SK-N-SH (cell line): ENCODE results near the gene OR4E1. TPM values are rescaled to one million over a fixed set of nuclear protein-coding genes. Genes with fewer than 3 reads are reported as not detected.

Experiments used
- CTCF ChIA-PET: fragments of 300-600, 350-600 bp; formaldehyde crosslinking; extraction: SDS; loops from one replicate; lab custom pipeline; 2021; lab: Yijun Ruan, JAX
- POLR2A ChIA-PET: fragments of 350-600 bp; sonication (Branson Sonifier 250); formaldehyde crosslinking; extraction: SDS; loops from one replicate; lab custom pipeline; 2020; ENCODE audit warnings: antibody characterized with exemption, inconsistent platforms; lab: Yijun Ruan, JAX
- DNase-seq: peaks from one replicate; pipeline ENCODE4 v3.0.0; 2012
- H2AFZ ChIP-seq: fragments of 200-600 bp; sonication (generic); 2 replicates; pipeline ENCODE4 v1.8.1; 2016; ENCODE audit warnings: antibody characterized with exemption, mild to moderate bottlenecking, low read depth
- H3F3A ChIP-seq: fragments of 200-600 bp; sonication (generic); replicated peaks from 2 replicates; pipeline ENCODE3; 2016; ENCODE audit warnings: antibody characterized with exemption, mild to moderate bottlenecking; ENCODE audit not compliant: insufficient read depth
- H3K27ac ChIP-seq, 2 experiments: fragments of 200-500 bp in 1 of 2; fragments of 200-600 bp in 1 of 2; sonication (Bioruptor generic) in 1 of 2; sonication (generic), shearing (Covaris generic) in 1 of 2; 2 replicates each; pipeline versions ENCODE4 v1.5.1 to v1.6.1; 2014 to 2016; ENCODE audit warnings: low read depth in 2 of 2, inconsistent platforms in 1 of 2, low read length in 1 of 2, mild to moderate bottlenecking in 1 of 2, mixed read lengths in 1 of 2
- H3K27me3 ChIP-seq: fragments of 200-600 bp; sonication (generic), shearing (Covaris generic); 2 replicates; pipeline ENCODE4 v1.6.1; 2016; ENCODE audit warnings: mixed run types; ENCODE audit not compliant: insufficient read depth
- H3K36me3 ChIP-seq, 2 experiments: fragments of 200-500 bp in 1 of 2; fragments of 200-600 bp in 1 of 2; sonication (Bioruptor generic) in 1 of 2; sonication (generic) in 1 of 2; replicated peaks in 1 of 2; 2 replicates each; pipeline versions ENCODE3 to v1.5.1; 2014 to 2016; ENCODE audit warnings: low read length in 1 of 2, mild to moderate bottlenecking in 1 of 2; ENCODE audit not compliant: insufficient read depth in 2 of 2, control insufficient read depth in 1 of 2
- H3K4me1 ChIP-seq, 2 experiments: fragments of 200-500 bp in 1 of 2; fragments of 200-600 bp in 1 of 2; sonication (Bioruptor generic) in 1 of 2; sonication (generic), shearing (Covaris generic) in 1 of 2; 2 replicates each; pipeline versions ENCODE4 v1.5.1 to v1.6.1; 2014 to 2016; ENCODE audit warnings: low read depth in 1 of 2, low read length in 1 of 2, mixed run types in 1 of 2; ENCODE audit not compliant: insufficient read depth in 2 of 2, control insufficient read depth in 1 of 2
- H3K4me2 ChIP-seq: fragments of 200-600 bp; sonication (generic), shearing (Covaris generic); 2 replicates; pipeline ENCODE4 v1.6.1; 2017; ENCODE audit warnings: mixed run types
- H3K4me3 ChIP-seq, 2 experiments: fragments of 200-500 bp in 1 of 2; fragments of 200-600 bp in 1 of 2; sonication (Bioruptor generic) in 1 of 2; sonication (generic), shearing (Covaris generic) in 1 of 2; 2 replicates each; pipeline versions ENCODE4 v1.5.1 to v1.8.1; 2014 to 2016; ENCODE audit warnings: low read depth in 2 of 2, inconsistent platforms in 1 of 2, low read length in 1 of 2, mild to moderate bottlenecking in 1 of 2, mixed read lengths in 1 of 2, moderate library complexity in 1 of 2
- H3K79me2 ChIP-seq: fragments of 200-600 bp; sonication (generic); 2 replicates; pipeline ENCODE4 v1.8.1; 2017; ENCODE audit warnings: mild to moderate bottlenecking; ENCODE audit not compliant: insufficient read depth
- H3K9ac ChIP-seq: fragments of 200-600 bp; sonication (generic); 2 replicates; pipeline ENCODE4 v1.6.1; 2017; ENCODE audit warnings: mixed run types
- H3K9me2 ChIP-seq: fragments of 200-600 bp; sonication (generic); 2 replicates; pipeline ENCODE4 v1.6.1; 2017; ENCODE audit warnings: mixed run types
- H3K9me3 ChIP-seq: fragments of 200-600 bp; sonication (generic); 2 replicates; pipeline ENCODE4 v1.6.1; 2017; ENCODE audit warnings: mixed run types, mild to moderate bottlenecking, moderate library complexity
- H4K20me1 ChIP-seq: fragments of 200-600 bp; sonication (generic); 2 replicates; pipeline ENCODE4 v1.6.1; 2017; ENCODE audit warnings: mild to moderate bottlenecking, mixed run types; ENCODE audit not compliant: insufficient read depth
- CHD2 ChIP-seq: fragments of 150-350 bp; IDR thresholded peaks from 2 replicates; pipeline ENCODE4 v1.6.1; 2018; ENCODE audit warnings: low read length; ENCODE audit not compliant: partially characterized antibody
- EP300 ChIP-seq, 2 experiments: IDR thresholded peaks; 2 replicates each; pipeline versions ENCODE4 v1.4.0 to v1.6.1; 2012; ENCODE audit warnings: borderline replicate concordance in 1 of 2, low read depth in 1 of 2, low read length in 1 of 2
- EZH2phosphoT487 ChIP-seq: fragments of 200-600 bp; sonication (generic); IDR thresholded peaks from 2 replicates; pipeline ENCODE4 v1.6.1; 2017; ENCODE audit warnings: low read depth, mixed run types, mild to moderate bottlenecking, antibody characterized with exemption, moderate library complexity, borderline replicate concordance
- FOSL2 ChIP-seq: IDR thresholded peaks from 2 replicates; pipeline ENCODE4 v1.4.0; 2012; ENCODE audit warnings: low read depth, mild to moderate bottlenecking, moderate library complexity, borderline replicate concordance
- FOXJ3 ChIP-seq: sonication (generic); formaldehyde crosslinking; IDR thresholded peaks from 2 replicates; pipeline ENCODE4 v1.5.1; 2020; ENCODE audit warnings: mild to moderate bottlenecking, missing genetic modification reagents
- GABPA ChIP-seq: IDR thresholded peaks from 2 replicates; pipeline ENCODE4 v1.4.0; 2012; ENCODE audit warnings: low read depth, mild to moderate bottlenecking
- JUND ChIP-seq: IDR thresholded peaks from 2 replicates; pipeline ENCODE4 v1.4.0; 2012
- MEF2A ChIP-seq: IDR thresholded peaks from 2 replicates; pipeline ENCODE4 v1.4.0; 2012; ENCODE audit warnings: low read depth, borderline replicate concordance
- POLR2AphosphoS5 ChIP-seq: IDR thresholded peaks from 2 replicates; pipeline ENCODE4 v1.6.1; 2012; ENCODE audit warnings: low read depth, low read length
- SIN3A ChIP-seq: IDR thresholded peaks from 2 replicates; pipeline ENCODE4 v1.6.1; 2012; ENCODE audit warnings: low read depth, mild to moderate bottlenecking, low read length, moderate library complexity, borderline replicate concordance
- SMC3 ChIP-seq: IDR thresholded peaks from 2 replicates; pipeline ENCODE4 v1.6.1; 2012; ENCODE audit warnings: low read depth, low read length, improper control_type of control experiment
- TAF1 ChIP-seq: IDR thresholded peaks from 2 replicates; pipeline ENCODE4 v1.6.1; 2012; ENCODE audit warnings: low read depth, mild to moderate bottlenecking, low read length, moderate library complexity, borderline replicate concordance
- TCF12 ChIP-seq: IDR thresholded peaks from 2 replicates; pipeline ENCODE4 v1.4.0; 2012
- WGBS: methylation state at CpG from one replicate; pipeline ENCODE4 v1.1.6; 2017; ENCODE audit warnings: low lambda C conversion rate; 5-methylcytosine and 5-hydroxymethylcytosine counted together
- polyA plus RNA-seq, 3 experiments: library from polyadenylated mRNA; depleted of rRNA; stranded (reverse); fragments of >200 nt; gene quantifications; 2 replicates each; pipeline ENCODE4 v1.2.3, GENCODE V29; 2012
- TF ChIP-seq, protein P1 (sequence below): IDR thresholded peaks from 2 replicates; pipeline ENCODE4; 2012
- TF ChIP-seq, protein P2 (sequence below): IDR thresholded peaks from 2 replicates; pipeline ENCODE4 v1.4.0; 2012; ENCODE audit warnings: low read depth
- TF ChIP-seq, protein P3 (sequence below): IDR thresholded peaks from 2 replicates; pipeline ENCODE4 v1.6.1; 2012; ENCODE audit warnings: mild to moderate bottlenecking, low read depth, low read length, moderate library complexity
- TF ChIP-seq, protein P4 (sequence below): fragments of 150-350 bp; IDR thresholded peaks from 2 replicates; pipeline ENCODE4 v1.6.1; 2017; ENCODE audit warnings: antibody characterized with exemption, low read length, low read depth, borderline replicate concordance
- TF ChIP-seq, protein P5 (sequence below): fragments of 200-600 bp; sonication (generic); IDR thresholded peaks from 2 replicates; pipeline ENCODE4 v1.6.1; 2017; ENCODE audit warnings: antibody characterized with exemption, mild to moderate bottlenecking, moderate library complexity

Gene OR4E1, protein sequence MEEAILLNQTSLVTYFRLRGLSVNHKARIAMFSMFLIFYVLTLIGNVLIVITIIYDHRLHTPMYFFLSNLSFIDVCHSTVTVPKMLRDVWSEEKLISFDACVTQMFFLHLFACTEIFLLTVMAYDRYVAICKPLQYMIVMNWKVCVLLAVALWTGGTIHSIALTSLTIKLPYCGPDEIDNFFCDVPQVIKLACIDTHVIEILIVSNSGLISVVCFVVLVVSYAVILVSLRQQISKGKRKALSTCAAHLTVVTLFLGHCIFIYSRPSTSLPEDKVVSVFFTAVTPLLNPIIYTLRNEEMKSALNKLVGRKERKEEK
- polyA plus RNA-seq (2012; rRNA removed), result not detected in 2 replicates
- polyA plus RNA-seq (2012; cell fraction: cytosol; rRNA removed), result not detected in 2 replicates
- not detected in 2 replicates for polyA plus RNA-seq (2012; cell fraction: nucleus; rRNA removed)

DNA sequence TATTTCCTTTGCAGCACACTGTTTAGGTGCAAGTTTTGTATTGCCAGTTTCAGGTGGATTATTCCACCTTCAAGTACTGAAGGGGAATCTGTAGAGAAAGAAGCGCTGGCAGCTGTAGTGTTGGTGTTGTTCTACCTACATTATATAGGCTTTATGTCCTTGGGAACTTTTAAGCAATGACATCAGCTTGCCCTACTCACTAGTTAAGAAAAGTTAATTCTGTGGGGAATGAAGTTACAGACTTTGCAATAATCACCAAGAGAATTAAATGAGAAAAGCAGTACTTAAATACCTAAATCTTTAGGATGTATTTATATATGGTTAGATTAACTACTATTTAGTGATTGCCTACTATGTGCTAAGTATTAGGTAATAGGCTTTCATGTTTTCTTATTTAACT is at the start of gene OR4E1:
TSS of gene OR4E1 (minus strand) at position 101 of the 400 bp plus-strand sequence. CDS start 2,883 bp downstream, outside the sequence.
- POLR2A ChIA-PET, result no interaction called here
- WGBS, result 0% methylated on average over 1 of the region's 1 CpG

DNA sequence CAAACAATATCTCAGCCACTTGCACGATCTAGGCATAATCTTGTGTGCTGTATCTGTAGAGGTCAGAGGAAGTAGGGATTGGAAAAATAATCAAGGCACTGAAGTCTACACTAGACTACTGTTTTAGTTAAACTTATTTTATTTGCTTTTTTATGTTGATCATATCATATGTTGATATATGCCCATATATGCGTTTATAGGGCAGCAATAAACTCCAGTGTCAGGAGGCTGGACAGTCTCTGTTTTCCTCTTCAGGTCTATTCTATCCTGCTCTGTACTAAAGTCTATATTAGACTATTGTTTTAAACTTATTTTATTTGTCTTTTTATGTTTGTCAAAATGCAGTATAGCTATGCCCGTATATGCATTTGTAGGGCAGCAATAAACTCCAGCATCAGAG is 47.9 kb upstream of the OR4E1 start:
- H3K4me3 ChIP-seq, result no peak overlapping the region
- H4K20me1 ChIP-seq, result no peaks in the 10 kb centered on the region
- POLR2A ChIA-PET, result no interaction called here
- H3K9me2 ChIP-seq, result no peaks in the 10 kb centered on the region
- no peaks in the 10 kb centered on the region for H3F3A ChIP-seq
- H3K9ac ChIP-seq, result no peak overlapping the region
- no peak overlapping the region for H2AFZ ChIP-seq
- H3K27ac ChIP-seq, result no peak overlapping the region
- no peaks in the 10 kb centered on the region for H3K36me3 ChIP-seq
- CTCF ChIA-PET, result interaction anchor here (0.9 to 3.1 kb wide), 3 partner anchors 9 to 13 kb away, joined by 4 to 12 read pairs (median 5); no protein-coding TSS in a partner anchor
- H3K79me2 ChIP-seq, result no peaks in the 10 kb centered on the region
- TF ChIP-seq, protein P1, sequence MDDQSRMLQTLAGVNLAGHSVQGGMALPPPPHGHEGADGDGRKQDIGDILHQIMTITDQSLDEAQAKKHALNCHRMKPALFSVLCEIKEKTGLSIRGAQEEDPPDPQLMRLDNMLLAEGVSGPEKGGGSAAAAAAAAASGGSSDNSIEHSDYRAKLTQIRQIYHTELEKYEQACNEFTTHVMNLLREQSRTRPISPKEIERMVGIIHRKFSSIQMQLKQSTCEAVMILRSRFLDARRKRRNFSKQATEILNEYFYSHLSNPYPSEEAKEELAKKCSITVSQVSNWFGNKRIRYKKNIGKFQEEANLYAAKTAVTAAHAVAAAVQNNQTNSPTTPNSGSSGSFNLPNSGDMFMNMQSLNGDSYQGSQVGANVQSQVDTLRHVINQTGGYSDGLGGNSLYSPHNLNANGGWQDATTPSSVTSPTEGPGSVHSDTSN, result no peak
- TF ChIP-seq SIN3A (no peak), TCF12 (no peak), FOXJ3 (CRISPR knock-in tag) (no peak), EZH2phosphoT487 (no peak), CHD2 (no peak), SMC3 (no peak), EP300 (IDR thresholded peaks at IDR 0.05; ENCODE audit: borderline replicate concordance in 1 of 2, low read depth in 1 of 2, low read length in 1 of 2) (no peak), JUND (no peak), MEF2A (no peak)
- TF ChIP-seq, protein P2, sequence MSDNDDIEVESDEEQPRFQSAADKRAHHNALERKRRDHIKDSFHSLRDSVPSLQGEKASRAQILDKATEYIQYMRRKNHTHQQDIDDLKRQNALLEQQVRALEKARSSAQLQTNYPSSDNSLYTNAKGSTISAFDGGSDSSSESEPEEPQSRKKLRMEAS, result no peak
- TF ChIP-seq, protein P3, sequence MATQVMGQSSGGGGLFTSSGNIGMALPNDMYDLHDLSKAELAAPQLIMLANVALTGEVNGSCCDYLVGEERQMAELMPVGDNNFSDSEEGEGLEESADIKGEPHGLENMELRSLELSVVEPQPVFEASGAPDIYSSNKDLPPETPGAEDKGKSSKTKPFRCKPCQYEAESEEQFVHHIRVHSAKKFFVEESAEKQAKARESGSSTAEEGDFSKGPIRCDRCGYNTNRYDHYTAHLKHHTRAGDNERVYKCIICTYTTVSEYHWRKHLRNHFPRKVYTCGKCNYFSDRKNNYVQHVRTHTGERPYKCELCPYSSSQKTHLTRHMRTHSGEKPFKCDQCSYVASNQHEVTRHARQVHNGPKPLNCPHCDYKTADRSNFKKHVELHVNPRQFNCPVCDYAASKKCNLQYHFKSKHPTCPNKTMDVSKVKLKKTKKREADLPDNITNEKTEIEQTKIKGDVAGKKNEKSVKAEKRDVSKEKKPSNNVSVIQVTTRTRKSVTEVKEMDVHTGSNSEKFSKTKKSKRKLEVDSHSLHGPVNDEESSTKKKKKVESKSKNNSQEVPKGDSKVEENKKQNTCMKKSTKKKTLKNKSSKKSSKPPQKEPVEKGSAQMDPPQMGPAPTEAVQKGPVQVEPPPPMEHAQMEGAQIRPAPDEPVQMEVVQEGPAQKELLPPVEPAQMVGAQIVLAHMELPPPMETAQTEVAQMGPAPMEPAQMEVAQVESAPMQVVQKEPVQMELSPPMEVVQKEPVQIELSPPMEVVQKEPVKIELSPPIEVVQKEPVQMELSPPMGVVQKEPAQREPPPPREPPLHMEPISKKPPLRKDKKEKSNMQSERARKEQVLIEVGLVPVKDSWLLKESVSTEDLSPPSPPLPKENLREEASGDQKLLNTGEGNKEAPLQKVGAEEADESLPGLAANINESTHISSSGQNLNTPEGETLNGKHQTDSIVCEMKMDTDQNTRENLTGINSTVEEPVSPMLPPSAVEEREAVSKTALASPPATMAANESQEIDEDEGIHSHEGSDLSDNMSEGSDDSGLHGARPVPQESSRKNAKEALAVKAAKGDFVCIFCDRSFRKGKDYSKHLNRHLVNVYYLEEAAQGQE, result no peak
- TF ChIP-seq, protein P4, sequence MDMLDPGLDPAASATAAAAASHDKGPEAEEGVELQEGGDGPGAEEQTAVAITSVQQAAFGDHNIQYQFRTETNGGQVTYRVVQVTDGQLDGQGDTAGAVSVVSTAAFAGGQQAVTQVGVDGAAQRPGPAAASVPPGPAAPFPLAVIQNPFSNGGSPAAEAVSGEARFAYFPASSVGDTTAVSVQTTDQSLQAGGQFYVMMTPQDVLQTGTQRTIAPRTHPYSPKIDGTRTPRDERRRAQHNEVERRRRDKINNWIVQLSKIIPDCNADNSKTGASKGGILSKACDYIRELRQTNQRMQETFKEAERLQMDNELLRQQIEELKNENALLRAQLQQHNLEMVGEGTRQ, result no peak
- WGBS, result 4% methylated on average over 3 of the region's 3 CpGs
- H3K9me3 ChIP-seq, result no peaks in the 10 kb centered on the region
- no peak overlapping the region for H3K4me2 ChIP-seq
- H3K4me1 ChIP-seq, result peaks cover 0 to 3% of the 10 kb centered on the region in 2 experiments; a peak in 1 of 4 replicates
- peaks cover 17% of the 10 kb centered on the region for H3K27me3 ChIP-seq
- no peak for DNase-seq

More for the DNA sequence above, at the start of gene OR4E1:
- Histone ChIP-seq H3K27me3 (peaks cover 13% of the 10 kb centered on the region; the same call in 1 of the 2 replicates), H3K79me2 (no peaks in the 10 kb centered on the region), H3K27ac (no peak within 1 kb of the TSS), H3K9ac (no peak within 1 kb of the TSS), H3K4me1 (no peaks in the 10 kb centered on the region), H2AFZ (no peak within 1 kb of the TSS), H3F3A (no peaks in the 10 kb centered on the region), H3K4me3 (no peak within 1 kb of the TSS), H3K36me3 (no peaks in the 10 kb centered on the region), H3K4me2 (no peak within 1 kb of the TSS), H4K20me1 (no peaks in the 10 kb centered on the region), H3K9me2 (no peaks in the 10 kb centered on the region), H3K9me3 (no peaks in the 10 kb centered on the region)
- DNase-seq, result no peak
- TF ChIP-seq FOSL2, result no peak
- no peak for TF ChIP-seq TAF1
- TF ChIP-seq GABPA, result no peak
- TF ChIP-seq, protein P5, sequence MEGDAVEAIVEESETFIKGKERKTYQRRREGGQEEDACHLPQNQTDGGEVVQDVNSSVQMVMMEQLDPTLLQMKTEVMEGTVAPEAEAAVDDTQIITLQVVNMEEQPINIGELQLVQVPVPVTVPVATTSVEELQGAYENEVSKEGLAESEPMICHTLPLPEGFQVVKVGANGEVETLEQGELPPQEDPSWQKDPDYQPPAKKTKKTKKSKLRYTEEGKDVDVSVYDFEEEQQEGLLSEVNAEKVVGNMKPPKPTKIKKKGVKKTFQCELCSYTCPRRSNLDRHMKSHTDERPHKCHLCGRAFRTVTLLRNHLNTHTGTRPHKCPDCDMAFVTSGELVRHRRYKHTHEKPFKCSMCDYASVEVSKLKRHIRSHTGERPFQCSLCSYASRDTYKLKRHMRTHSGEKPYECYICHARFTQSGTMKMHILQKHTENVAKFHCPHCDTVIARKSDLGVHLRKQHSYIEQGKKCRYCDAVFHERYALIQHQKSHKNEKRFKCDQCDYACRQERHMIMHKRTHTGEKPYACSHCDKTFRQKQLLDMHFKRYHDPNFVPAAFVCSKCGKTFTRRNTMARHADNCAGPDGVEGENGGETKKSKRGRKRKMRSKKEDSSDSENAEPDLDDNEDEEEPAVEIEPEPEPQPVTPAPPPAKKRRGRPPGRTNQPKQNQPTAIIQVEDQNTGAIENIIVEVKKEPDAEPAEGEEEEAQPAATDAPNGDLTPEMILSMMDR, result no peak
- TF ChIP-seq POLR2AphosphoS5, result no peak
- CTCF ChIA-PET, result no interaction called here
